PC-3 (cell line): ENCODE results near the gene TEX29. TPM values are rescaled to one million over a fixed set of nuclear protein-coding genes. Genes with fewer than 3 reads are reported as not detected.

Experiments used
- ATAC-seq: fragments of 200-7000 bp; cut with Tn5 transposase; 2 replicates; pipeline ENCODE4 v1.9.1; 2020; ENCODE audit warnings: mild to moderate bottlenecking, moderate library complexity
- BruUV-seq: library from RNA; stranded (reverse); fragments of 400-500 nt; replicated peaks from 2 replicates; lab custom pipeline; 2021; lab: Mats Ljungman, UMichigan
- CTCF ChIA-PET: fragments of 300-600 bp; sonication (Branson Sonifier 250); formaldehyde crosslinking; loops from one replicate; lab custom pipeline; 2022; ENCODE audit warnings: antibody characterized with exemption; lab: Charles Lee
- POLR2A ChIA-PET: fragments of 300-600 bp; sonication (Branson Sonifier 250); formaldehyde crosslinking; loops from one replicate; lab custom pipeline; 2022; ENCODE audit warnings: antibody characterized with exemption; ENCODE audit not compliant: unreplicated experiment; lab: Charles Lee
- DNase-seq: peaks from one replicate; pipeline ENCODE4 v3.0.0-alpha.2; 2015
- H2AFZ ChIP-seq: fragments of 300-600 bp; sonication (generic); 2 replicates; pipeline ENCODE4 v1.6.0; 2016; ENCODE audit warnings: antibody characterized with exemption, low read length
- H3F3A ChIP-seq: fragments of 300-600 bp; sonication (generic); one replicate; pipeline ENCODE4 v1.6.0; 2017; ENCODE audit warnings: antibody characterized with exemption, low read length, control low read depth, mild to moderate bottlenecking; ENCODE audit not compliant: unreplicated experiment
- H3K27ac ChIP-seq: fragments of 300-600 bp; sonication (generic); 2 replicates; pipeline ENCODE4 v1.5.1; 2016; ENCODE audit warnings: mild to moderate bottlenecking, low read length
- H3K27me3 ChIP-seq: fragments of 300-600 bp; sonication (generic); 2 replicates; pipeline ENCODE4 v1.6.1; 2016; ENCODE audit warnings: low read length, mixed read lengths
- H3K36me3 ChIP-seq: fragments of 300-600 bp; sonication (generic); 2 replicates; pipeline ENCODE4 v1.6.1; 2016; ENCODE audit warnings: low read depth, mixed run types, low read length, mixed read lengths
- H3K4me1 ChIP-seq: fragments of 300-600 bp; sonication (generic); 2 replicates; pipeline ENCODE4 v1.5.1; 2016; ENCODE audit warnings: low read length; ENCODE audit not compliant: insufficient read depth
- H3K4me2 ChIP-seq: fragments of 300-600 bp; sonication (generic); 2 replicates; pipeline ENCODE4 v1.6.0; 2016; ENCODE audit warnings: low read length
- H3K4me3 ChIP-seq: fragments of 300-600 bp; sonication (generic); 2 replicates; pipeline ENCODE4 v1.5.1; 2016; ENCODE audit warnings: mild to moderate bottlenecking, low read length, mixed read lengths
- H3K79me2 ChIP-seq: fragments of 300-600 bp; sonication (generic); 2 replicates; pipeline ENCODE4 v1.6.1; 2017; ENCODE audit warnings: low read length, mixed read lengths
- H3K9ac ChIP-seq: fragments of 300-600 bp; sonication (generic); 2 replicates; pipeline ENCODE4 v1.6.0; 2016; ENCODE audit warnings: mild to moderate bottlenecking, low read length
- H3K9me2 ChIP-seq: fragments of 300-600 bp; sonication (generic); replicated peaks from 2 replicates; pipeline ENCODE4 v1.6.1; 2016; ENCODE audit warnings: mixed run types, low read length, mixed read lengths
- H3K9me3 ChIP-seq: fragments of 300-600 bp; sonication (generic); 2 replicates; pipeline ENCODE4 v1.6.1; 2016; ENCODE audit warnings: low read length, mixed read lengths
- H4K20me1 ChIP-seq: fragments of 300-600 bp; sonication (generic); 2 replicates; pipeline ENCODE4 v1.6.1; 2016; ENCODE audit warnings: low read length, mixed read lengths
- CTCF ChIP-seq: fragments of 300-600 bp; sonication (generic); conservative IDR thresholded peaks from 2 replicates; pipeline ENCODE4 v1.5.1; 2017; ENCODE audit warnings: antibody characterized with exemption, low read depth, mild to moderate bottlenecking, low read length
- EZH2 ChIP-seq: fragments of 300-600 bp; sonication (generic); IDR thresholded peaks from one replicate; pipeline ENCODE4 v1.6.1; 2017; ENCODE audit warnings: antibody characterized with exemption, mild to moderate bottlenecking, low read length; ENCODE audit not compliant: unreplicated experiment
- EZH2phosphoT487 ChIP-seq: fragments of 300-600 bp; sonication (generic); IDR thresholded peaks from 2 replicates; pipeline ENCODE4 v1.6.1; 2018; ENCODE audit warnings: mild to moderate bottlenecking, antibody characterized with exemption, low read length, borderline replicate concordance
- intact Hi-C: fragments of 100-400 bp; cut with micrococcal nuclease; formaldehyde crosslinking; loops from 2 replicates; pipeline ENCODE4 v1.9.0; 2023
- total RNA-seq: library from RNA; depleted of rRNA; stranded (reverse); fragments of >200 nt; gene quantifications from 2 replicates; pipeline ENCODE4 v1.2.3, GENCODE V29; 2014

Gene TEX29
- total RNA-seq, 1 experiment from 2014 or later, result not detected

- no peak overlapping the region for H3K4me3 ChIP-seq
- no peak for TF ChIP-seq EZH2
- no peak for TF ChIP-seq EZH2phosphoT487
- TF ChIP-seq CTCF, result no peak
- H2AFZ ChIP-seq, result no peak overlapping the region
- POLR2A ChIA-PET, result no interaction called here
- no peak overlapping the region for H3K4me2 ChIP-seq
- H4K20me1 ChIP-seq, result no peaks in the 10 kb centered on the region
- H3K9ac ChIP-seq, result no peak overlapping the region
- H3K27me3 ChIP-seq, result no peaks in the 10 kb centered on the region
- DNase-seq, result no peak
- no peak for ATAC-seq
- H3K27ac ChIP-seq, result no peak overlapping the region
- H3K9me2 ChIP-seq, result no peaks in the 10 kb centered on the region
- H3K79me2 ChIP-seq, result no peaks in the 10 kb centered on the region
- H3K9me3 ChIP-seq, result no peaks in the 10 kb centered on the region
- H3F3A ChIP-seq, result no peaks in the 10 kb centered on the region
- BruUV-seq, result no TSS peak
- intact Hi-C loops, result no loop called here
- H3K36me3 ChIP-seq, result peaks cover 7% of the 10 kb centered on the region; the same call in 1 of the 2 replicates
- no peaks in the 10 kb centered on the region for H3K4me1 ChIP-seq
- CTCF ChIA-PET, result no interaction called here
Measured at GRCh38 chr13:111289251-111289650, 31.2 kb upstream of the TEX29 start.

DNA sequence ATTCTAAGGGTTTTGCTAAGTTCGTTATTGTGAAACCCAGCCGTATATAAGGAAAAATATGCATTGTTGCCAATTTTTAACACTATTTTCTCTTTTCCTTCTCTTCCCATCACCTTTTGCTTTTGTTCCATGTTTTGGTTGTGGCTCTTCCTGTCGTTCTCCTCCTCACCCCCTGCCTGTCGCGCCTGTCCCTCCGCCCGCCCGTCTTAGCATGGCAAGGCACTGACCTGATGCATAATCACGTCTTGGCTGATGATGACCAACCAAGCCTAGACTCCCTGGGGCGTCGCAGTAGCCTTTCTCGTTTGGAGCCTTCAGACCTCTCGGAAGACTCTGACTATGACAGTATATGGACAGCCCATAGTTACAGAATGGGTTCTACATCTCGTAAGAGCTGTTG is 28.5 kb upstream of the TEX29 start:
- no peak for ATAC-seq
- H3F3A ChIP-seq, result no peaks in the 10 kb centered on the region
- no peak for DNase-seq
- H3K4me2 ChIP-seq, result no peak overlapping the region
- no peaks in the 10 kb centered on the region for H3K9me2 ChIP-seq
- no TSS peak for BruUV-seq
- H3K4me3 ChIP-seq, result no peak overlapping the region
- no peak overlapping the region for H2AFZ ChIP-seq
- H3K27me3 ChIP-seq, result no peaks in the 10 kb centered on the region
- H3K27ac ChIP-seq, result no peak overlapping the region
- intact Hi-C loops, result no loop called here
- no peaks in the 10 kb centered on the region for H3K79me2 ChIP-seq
- H3K9me3 ChIP-seq, result no peaks in the 10 kb centered on the region
- H3K36me3 ChIP-seq, result peaks cover 7% of the 10 kb centered on the region; the same call in 1 of the 2 replicates
- TF ChIP-seq EZH2phosphoT487, result no peak
- TF ChIP-seq CTCF, result no peak
- no peak for TF ChIP-seq EZH2
- no peaks in the 10 kb centered on the region for H4K20me1 ChIP-seq
- ChIA-PET CTCF (no interaction called here), POLR2A (no interaction called here)
- no peak overlapping the region for H3K9ac ChIP-seq
- no peaks in the 10 kb centered on the region for H3K4me1 ChIP-seq

- BruUV-seq, result no TSS peak
- DNase-seq (no peak), ATAC-seq (no peak)
- intact Hi-C loops, result no loop called here
- no peaks in the 10 kb centered on the region for H3K9me3 ChIP-seq
- no peak overlapping the region for H3K9ac ChIP-seq
- H3F3A ChIP-seq, result no peaks in the 10 kb centered on the region
- peaks cover 7% of the 10 kb centered on the region; the same call in 1 of the 2 replicates for H3K36me3 ChIP-seq
- no peaks in the 10 kb centered on the region for H4K20me1 ChIP-seq
- H3K4me1 ChIP-seq, result no peaks in the 10 kb centered on the region
- H3K4me2 ChIP-seq, result no peak overlapping the region
- ChIA-PET POLR2A (no interaction called here), CTCF (no interaction called here)
- H2AFZ ChIP-seq, result no peak overlapping the region
- no peaks in the 10 kb centered on the region for H3K27me3 ChIP-seq
- TF ChIP-seq EZH2 (no peak), EZH2phosphoT487 (no peak), CTCF (no peak)
- H3K4me3 ChIP-seq, result no peak overlapping the region
- H3K9me2 ChIP-seq, result no peaks in the 10 kb centered on the region
- no peaks in the 10 kb centered on the region for H3K79me2 ChIP-seq
- H3K27ac ChIP-seq, result no peak overlapping the region
Measured at GRCh38 chr13:111292710-111293485, 27.5 kb upstream of the TEX29 start.
